Stimulated activated CD4-positive, alpha-beta T cell treated with anti-CD3 and anti-CD28 coated beads, TNF-alpha, amount 100 ng/mL, for 24 hours (primary cell): ENCODE data around the gene CECR2.
"Not testable (repeated sequence)": the region's sequence is repeated elsewhere in the genome, so short reads cannot be mapped to it uniquely, and the experiment has no call there.

ENCODE experiments used
- DNase-seq, 3 experiments: peaks; one replicate each; pipeline ENCODE4 v3.0.0-alpha.2; 2020; ENCODE audit warnings: low read depth in 3 of 3

CECR2 gene

DNA sequence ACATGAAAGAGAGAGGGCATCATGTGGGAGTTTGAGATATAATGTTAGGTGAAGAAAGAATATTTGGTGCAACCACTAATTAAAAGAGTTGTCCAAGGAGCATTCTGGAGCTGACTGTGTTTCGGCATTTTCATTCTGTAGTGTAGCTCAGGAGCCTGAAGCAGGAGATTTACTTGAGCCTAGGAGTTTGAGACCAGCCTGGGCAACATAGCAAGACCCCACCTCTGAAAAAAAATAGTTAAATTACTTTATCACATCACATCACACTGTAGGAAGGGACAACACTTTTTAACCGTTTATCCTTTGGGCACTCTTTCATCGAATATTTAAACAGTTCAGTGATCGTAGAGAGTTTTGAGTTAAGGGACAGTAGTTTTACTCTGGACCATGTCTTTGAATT lies 143.7 kb downstream of the CECR2 start:
- DNase-seq = no peak

GRCh38 chr22:17513612-17514011 lies 144.4 kb downstream of the CECR2 start:
- no peak for DNase-seq

DNA sequence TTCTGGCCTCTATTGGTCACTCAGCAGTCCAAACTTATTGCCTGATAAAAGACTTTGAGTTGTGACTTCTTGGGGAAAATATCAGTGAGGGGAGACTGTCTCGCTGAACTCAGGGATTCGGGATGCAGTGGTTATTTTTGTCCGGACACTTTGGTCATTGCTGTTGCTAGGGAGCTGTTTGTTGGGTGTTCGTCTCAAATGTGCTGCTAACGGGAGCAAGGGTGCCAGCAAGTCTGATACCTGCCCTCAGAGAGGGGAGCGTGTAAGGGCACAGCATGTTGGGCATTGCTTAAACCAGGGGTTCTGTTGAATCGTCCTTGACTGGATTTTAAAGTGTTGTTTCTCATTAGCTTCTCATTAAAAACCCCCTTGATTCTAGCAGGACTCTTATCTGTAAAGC lies 144.8 kb downstream of the CECR2 start:
- DNase-seq = no peak

DNA sequence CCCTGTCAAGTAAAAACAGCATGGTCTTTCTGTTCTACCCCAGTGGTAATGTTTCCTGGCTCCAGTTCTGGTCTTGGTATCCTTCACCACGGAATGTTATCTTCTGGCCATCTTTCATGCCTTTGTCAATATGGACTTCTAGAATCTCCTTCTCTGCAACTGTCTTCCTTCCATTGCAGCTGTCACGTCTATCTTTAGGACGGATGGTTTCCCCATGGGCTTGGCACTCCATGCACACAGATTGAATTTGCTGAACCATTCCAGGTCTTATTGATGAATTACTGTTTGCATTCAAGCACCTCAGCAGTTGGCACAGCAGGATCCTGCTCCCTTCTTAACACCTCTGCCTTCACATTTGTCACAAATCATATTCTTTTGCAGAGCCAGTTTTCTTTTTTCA lies 149.1 kb downstream of the CECR2 start:
- no peak for DNase-seq

DNA sequence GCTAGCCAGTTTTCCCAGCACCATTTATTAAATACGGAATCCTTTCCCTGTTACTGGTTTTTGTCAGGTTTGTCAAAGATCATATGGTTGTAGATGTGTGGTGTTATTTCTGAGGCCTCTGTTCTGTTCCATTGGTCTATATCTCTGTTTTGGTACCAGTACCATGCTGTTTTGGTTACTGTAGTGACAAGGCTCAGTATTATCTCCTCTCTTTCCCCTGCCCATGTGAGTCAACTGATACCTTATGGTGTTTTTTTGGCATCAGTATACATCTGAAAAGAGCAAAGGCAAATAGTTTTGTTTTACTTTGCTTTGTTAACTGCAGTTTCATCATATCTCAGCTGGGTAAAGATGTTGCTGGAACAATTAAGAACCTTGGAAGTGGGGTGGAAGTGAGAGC lies 152.7 kb downstream of the CECR2 start:
- DNase-seq = not testable (repeated sequence)

GRCh38 chr22:17523925-17524324 lies 154.7 kb downstream of the CECR2 start:
- no peak for DNase-seq

DNA sequence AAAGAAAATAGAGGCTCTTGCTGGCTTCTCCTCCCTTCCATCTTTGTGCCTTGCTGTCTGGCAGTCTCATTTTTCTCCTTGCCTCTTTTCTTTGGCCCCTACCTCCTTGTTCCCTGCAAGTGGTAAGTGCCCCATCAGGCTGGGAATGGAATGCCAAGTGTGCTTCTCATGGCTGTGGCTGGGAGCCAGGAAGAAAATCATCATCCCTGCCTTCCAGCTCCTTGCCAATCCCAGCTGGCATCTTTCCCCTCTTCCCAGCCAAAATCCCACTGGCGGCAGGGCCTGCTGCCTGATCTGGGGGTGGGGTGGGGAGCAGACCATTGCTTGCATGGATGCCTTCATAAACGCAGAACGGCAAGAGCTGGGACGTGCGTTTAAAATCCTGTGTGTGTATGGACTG lies 167.0 kb downstream of the CECR2 start:
- DNase-seq = no peak

DNA sequence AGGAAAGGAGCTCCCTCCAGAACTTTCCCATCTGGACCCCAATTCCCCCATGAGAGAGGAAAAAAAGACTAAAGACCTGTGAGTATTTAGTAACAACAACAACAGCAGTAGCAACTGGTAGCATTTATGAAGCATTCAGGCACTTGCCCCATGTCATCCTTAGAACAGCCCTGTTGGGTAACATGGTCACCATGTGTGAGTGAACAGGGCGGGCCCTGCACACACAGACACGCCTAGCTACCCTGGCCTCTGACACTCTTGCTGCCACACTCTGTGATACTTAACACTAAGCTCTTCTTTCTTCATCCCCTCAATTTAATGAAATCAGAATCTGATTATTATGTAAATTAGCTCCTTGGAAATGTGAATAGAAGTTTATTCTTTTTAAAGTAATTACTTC lies 167.9 kb downstream of the CECR2 start:
- no peak for DNase-seq

- DNase-seq = no peak
These were observed 171.2 kb downstream of the CECR2 start for GRCh38 chr22:17540481-17540880.

DNA sequence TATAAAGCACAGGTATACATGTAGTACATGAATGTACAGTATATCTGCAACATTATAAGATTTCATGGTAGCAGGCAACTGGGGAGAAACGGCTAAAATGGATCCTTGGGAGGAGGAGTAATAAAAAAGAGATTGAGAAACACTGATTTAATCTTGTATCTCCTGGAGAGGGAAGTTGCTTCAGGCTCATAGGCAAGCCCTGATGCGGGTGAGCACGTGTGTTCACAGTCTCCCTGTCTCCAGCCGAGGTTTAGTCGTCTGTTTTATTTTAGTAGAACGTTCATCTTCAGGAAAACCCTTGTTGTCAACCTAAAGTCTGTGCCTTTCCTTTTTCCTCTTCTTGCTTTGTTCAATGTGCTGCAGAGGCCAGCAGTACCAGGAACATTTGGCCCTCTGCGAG lies 172.2 kb downstream of the CECR2 start:
- DNase-seq = no peak

GRCh38 chr22:17542452-17542851 lies 173.2 kb downstream of the CECR2 start:
- DNase-seq = no peak

GRCh38 chr22:17548010-17548755 lies 178.9 kb downstream of the CECR2 start:
- no peak for DNase-seq

GRCh38 chr22:17548756-17549035 lies 179.4 kb downstream of the CECR2 start:
- no peak for DNase-seq

DNA sequence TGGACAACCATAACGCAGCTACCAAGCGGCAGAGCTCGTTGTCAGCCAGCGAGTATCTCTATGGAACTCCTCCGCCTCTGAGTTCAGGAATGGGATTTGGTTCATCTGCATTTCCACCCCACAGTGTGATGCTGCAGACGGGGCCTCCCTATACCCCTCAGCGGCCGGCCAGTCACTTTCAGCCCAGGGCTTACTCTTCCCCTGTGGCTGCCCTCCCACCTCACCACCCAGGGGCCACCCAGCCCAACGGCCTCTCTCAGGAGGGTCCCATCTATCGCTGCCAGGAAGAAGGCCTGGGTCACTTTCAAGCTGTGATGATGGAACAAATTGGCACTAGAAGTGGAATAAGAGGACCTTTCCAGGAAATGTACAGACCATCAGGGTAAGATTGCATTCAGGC lies 179.9 kb downstream of the CECR2 start:
- DNase-seq = no peak

GRCh38 chr22:17549655-17550054 lies 180.4 kb downstream of the CECR2 start:
- no peak for DNase-seq

DNA sequence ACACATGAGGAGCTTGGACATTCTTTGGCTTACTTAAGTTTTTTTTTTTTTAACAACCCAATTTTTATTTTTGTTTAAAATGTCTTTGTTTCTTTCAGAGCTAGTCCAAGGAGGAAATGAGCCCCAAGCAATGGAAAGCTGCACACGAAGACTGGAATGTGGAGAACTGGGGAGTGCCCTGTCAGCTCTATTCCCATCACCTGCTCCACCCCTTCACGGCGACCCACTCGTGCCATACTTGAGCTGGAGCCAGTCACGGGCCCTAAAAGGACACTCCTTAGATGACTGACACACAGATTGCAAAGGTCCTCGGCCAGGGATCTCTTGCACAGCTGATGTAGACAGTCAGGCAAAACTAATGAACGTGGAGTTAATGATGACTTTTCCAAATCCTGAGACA lies 183.5 kb downstream of the CECR2 start:
- no peak for DNase-seq

GRCh38 chr22:17554814-17555213 lies 185.6 kb downstream of the CECR2 start:
- no peak for DNase-seq

DNA sequence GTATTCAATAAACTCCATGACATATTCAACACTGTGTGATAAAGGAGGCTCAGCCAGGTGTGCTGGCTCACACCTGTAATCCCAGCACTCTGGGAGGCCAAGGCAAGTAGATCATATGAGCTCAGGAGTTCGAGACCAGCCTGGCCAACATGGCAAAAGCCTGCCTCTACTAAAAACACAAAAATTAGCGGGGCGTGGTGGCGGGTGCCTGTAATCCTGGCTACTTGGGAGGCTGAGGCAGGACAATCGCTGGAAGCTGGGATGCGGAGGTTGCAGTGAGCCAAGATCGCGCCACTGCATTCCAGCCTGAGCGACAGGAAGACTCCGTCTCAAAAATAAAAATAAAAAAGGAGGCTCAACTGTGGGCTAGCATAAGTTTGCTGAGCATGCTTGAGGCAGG lies 189.9 kb downstream of the CECR2 start:
- no peak for DNase-seq

DNA sequence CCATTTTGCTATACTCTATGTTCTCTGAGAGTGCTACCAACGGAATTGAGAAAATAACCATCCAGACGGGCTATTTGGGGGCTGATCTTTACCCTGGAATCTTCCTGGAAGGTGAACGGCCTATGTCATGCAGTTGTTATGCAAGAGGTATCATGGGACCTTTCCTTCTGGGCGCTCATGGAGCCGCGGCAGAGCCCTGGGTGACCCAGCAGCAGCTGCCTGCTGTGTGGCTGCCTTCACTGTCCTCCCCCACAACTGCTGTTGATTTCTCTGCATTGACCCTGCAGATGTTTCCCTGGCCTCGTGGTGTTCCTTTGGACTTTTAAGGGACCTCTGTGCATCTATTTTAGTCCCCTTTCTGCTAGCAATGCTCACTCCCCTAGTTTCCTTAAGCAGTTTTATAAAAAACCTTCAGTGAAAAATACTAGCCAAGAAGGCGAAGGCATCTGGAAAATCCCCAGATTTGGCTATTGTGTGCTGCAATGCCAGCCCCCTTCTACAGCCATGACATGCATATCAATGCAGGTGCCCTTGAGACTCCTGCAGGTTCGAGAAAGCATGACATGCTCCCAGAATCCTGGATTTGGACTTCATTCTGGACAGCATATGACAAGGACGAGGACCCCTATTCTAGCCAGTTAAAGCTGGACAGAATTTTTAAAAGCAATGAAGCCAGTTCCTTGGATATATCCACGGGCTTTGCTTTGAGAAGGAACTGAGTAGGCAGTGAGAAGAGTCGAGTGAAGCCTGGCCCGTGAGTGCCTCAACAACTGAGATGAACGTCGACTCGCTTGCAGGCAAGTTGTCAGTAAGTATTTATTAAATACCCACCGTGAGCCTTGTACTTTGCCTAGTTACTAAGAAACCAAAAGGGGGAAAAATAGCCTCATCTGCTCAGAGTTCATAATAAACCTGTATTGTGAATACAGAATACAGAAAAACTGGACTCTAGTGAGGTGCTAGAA lies 193.9 kb downstream of the CECR2 start, which contains the start of gene SLC25A18:
Gene SLC25A18, plus strand, starts transcription at position 593 of the 965 bp plus-strand sequence. CDS start 16,447 bp downstream, outside the sequence.
- DNase-seq = no peak

DNA sequence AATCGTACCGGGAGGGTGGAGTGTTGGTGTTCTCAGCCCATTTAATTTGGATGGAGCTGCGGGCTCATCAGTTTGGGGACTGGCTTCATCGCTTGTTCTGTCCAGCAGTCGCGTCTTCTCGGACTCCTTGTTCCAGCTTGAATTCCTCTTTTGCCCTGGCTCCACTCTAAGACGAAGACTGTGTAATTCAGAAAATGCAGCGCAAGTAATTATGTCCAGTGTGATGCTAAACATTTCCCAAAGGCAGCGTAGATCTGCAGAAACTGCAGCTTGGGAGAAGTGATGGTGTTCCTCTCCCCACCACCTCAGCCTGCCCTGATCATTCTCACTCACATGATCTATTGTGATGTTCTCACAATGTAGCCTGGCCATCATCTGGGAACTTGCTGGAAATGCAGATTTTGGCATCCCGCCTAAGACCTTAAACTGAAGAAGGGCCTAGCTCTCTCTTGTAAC lies 194.7 kb downstream of the CECR2 start:
- no peak for DNase-seq

DNA sequence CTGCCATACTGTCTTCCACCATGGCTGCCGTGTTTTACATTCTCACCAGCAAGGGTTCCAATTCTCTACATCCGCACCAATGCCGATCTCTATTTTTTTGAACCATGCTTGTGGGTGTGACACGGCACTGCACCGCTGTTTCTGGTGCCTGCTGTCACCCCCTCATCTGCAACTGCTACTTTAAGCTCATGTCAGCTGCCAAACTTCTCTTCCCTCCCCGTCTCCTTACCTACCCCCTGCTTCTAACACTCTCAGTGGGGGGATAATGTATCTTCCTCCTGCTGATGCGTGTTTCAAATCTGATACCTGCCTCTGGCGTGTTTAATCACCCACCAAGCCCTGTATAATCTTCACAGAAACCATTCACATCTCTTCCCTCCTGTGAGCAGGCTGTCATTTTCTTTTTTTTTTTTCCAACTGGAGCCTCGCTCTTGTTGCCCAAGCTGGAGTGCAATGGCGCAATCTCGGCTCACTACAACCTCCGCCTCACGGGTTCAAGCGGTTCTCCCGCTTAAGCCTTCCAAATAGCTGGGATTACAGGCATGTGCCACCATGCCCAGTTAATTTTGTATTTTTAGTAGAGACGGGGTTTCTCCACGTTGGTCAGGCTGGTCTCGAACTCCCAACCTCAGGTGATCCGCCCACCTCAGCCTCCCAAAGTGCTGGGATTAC lies 196.9 kb downstream of the CECR2 start:
- not testable (repeated sequence) for DNase-seq

- no peak for DNase-seq
These were observed 197.5 kb downstream of the CECR2 start for GRCh38 chr22:17566776-17567175.
